Suprapubic skin (tissue), 4 donors: Measurements from ENCODE around the gene PGBD5. TPM values are rescaled to one million over a fixed set of nuclear protein-coding genes. Genes with fewer than 3 reads are reported as not detected.

Experiments
- DNase-seq, 2 donors: peaks; one replicate each; pipeline ENCODE4 v3.0.0-alpha.2; 2019; ENCODE audit warnings: low spot score in 2 of 2
- H3K27ac ChIP-seq: fragments of 200-600 bp; sonication (generic); one replicate; pipeline ENCODE4 v1.5.1; 2019
- H3K27me3 ChIP-seq: fragments of 200-600 bp; sonication (generic); one replicate; pipeline ENCODE4 v1.5.1; 2019
- H3K36me3 ChIP-seq: fragments of 200-600 bp; sonication (generic); one replicate; pipeline ENCODE4 v1.5.1; 2019
- H3K4me1 ChIP-seq: fragments of 200-600 bp; sonication (generic); one replicate; pipeline ENCODE4 v1.5.1; 2019
- H3K4me3 ChIP-seq: fragments of 200-600 bp; sonication (generic); one replicate; pipeline ENCODE4 v1.5.1; 2019; ENCODE audit warnings: mild to moderate bottlenecking
- H3K9me3 ChIP-seq: fragments of 200-600 bp; sonication (generic); one replicate; pipeline ENCODE4 v1.5.1; 2019
- CTCF ChIP-seq, 2 donors: fragments of 200-600 bp in 1 of 2; fragments of 450-650 bp in 1 of 2; sonication (generic) in 1 of 2; IDR thresholded peaks; one replicate each; pipeline ENCODE4 v1.5.1; 2016 to 2019; ENCODE audit warnings: antibody characterized with exemption in 2 of 2, mild to moderate bottlenecking in 1 of 2, moderate library complexity in 1 of 2
- EP300 ChIP-seq: sonication (generic); formaldehyde crosslinking; IDR thresholded peaks from one replicate; pipeline ENCODE4 v1.6.1; 2017; ENCODE audit warnings: antibody characterized with exemption
- POLR2A ChIP-seq, 2 donors: fragments of 450-650 bp; IDR thresholded peaks; one replicate each; pipeline ENCODE4 v1.6.1; 2017; ENCODE audit warnings: antibody characterized with exemption in 2 of 2, mild to moderate bottlenecking in 2 of 2, moderate library complexity in 2 of 2
- POLR2AphosphoS5 ChIP-seq, 3 donors: sonication (generic); formaldehyde crosslinking; IDR thresholded peaks; one replicate each; pipeline ENCODE4 v1.6.1; 2017; ENCODE audit warnings: antibody characterized with exemption in 3 of 3
- WGBS: methylation state at CpG from one replicate; pipeline ENCODE4 v1.1.5; 2018; 5-methylcytosine and 5-hydroxymethylcytosine counted together
- total RNA-seq, 4 donors: library from RNA; depleted of rRNA; stranded (reverse); fragments of >200 nt; gene quantifications; one replicate each; pipeline ENCODE4 v1.1.0, GENCODE V29; 2016

Gene PGBD5
- total RNA-seq, 4 donors from 2014 or later = 0.16 to 1.4 (median 0.51) TPM

- H3K4me3 ChIP-seq = no peak overlapping the region
- 88% methylated on average over 5 of the region's 5 CpGs for WGBS
- H3K4me1 ChIP-seq = no peaks in the 10 kb centered on the region
- no peaks in the 10 kb centered on the region for H3K36me3 ChIP-seq
- H3K27ac ChIP-seq = no peak overlapping the region
- H3K9me3 ChIP-seq = no peaks in the 10 kb centered on the region
- DNase-seq = no peak
- TF ChIP-seq EP300 (no peak), CTCF (IDR thresholded peaks at IDR 0.05) (no peak)
- peaks cover 9% of the 10 kb centered on the region for H3K27me3 ChIP-seq
Measured at GRCh38 chr1:230337266-230337665, 88.9 kb downstream of the PGBD5 start.

- Histone ChIP-seq H3K4me1 (no peaks in the 10 kb centered on the region), H3K27ac (no peak overlapping the region), H3K27me3 (peaks cover 9% of the 10 kb centered on the region), H3K36me3 (no peaks in the 10 kb centered on the region), H3K4me3 (no peak overlapping the region), H3K9me3 (no peaks in the 10 kb centered on the region)
- TF ChIP-seq POLR2A (IDR thresholded peaks at IDR 0.05) (no peak), EP300 (no peak), CTCF (IDR thresholded peaks at IDR 0.05) (no peak), POLR2AphosphoS5 (IDR thresholded peaks at IDR 0.05) (no peak)
- 86% methylated on average over 10 of the region's 12 CpGs for WGBS
- DNase-seq = no peak
Measured at GRCh38 chr1:230335861-230336522, 90.1 kb downstream of the PGBD5 start.

- 67% methylated on average over 3 of the region's 3 CpGs for WGBS
Measured at GRCh38 chr1:230334447-230334837, 91.7 kb downstream of the PGBD5 start.

GRCh38 chr1:230333590-230334446 lies 92.3 kb downstream of the PGBD5 start:
- no peak for TF ChIP-seq EP300
- no peak for TF ChIP-seq POLR2A (IDR thresholded peaks at IDR 0.05)
- TF ChIP-seq POLR2AphosphoS5 (IDR thresholded peaks at IDR 0.05) = no peak
- TF ChIP-seq CTCF (IDR thresholded peaks at IDR 0.05) = no peak
- Histone ChIP-seq H3K27ac (no peak overlapping the region), H3K27me3 (peaks cover 9% of the 10 kb centered on the region), H3K4me1 (no peaks in the 10 kb centered on the region), H3K36me3 (no peaks in the 10 kb centered on the region), H3K4me3 (no peak overlapping the region), H3K9me3 (no peaks in the 10 kb centered on the region)
- no peak for DNase-seq
- WGBS = 88% methylated on average over 17 of the region's 20 CpGs

More at GRCh38 chr1:230334447-230334837, 91.7 kb downstream of the PGBD5 start:
- no peaks in the 10 kb centered on the region for H3K9me3 ChIP-seq
- H3K4me3 ChIP-seq = no peak overlapping the region
- no peaks in the 10 kb centered on the region for H3K36me3 ChIP-seq
- H3K4me1 ChIP-seq = no peaks in the 10 kb centered on the region
- no peak for DNase-seq
- no peak for TF ChIP-seq POLR2A (IDR thresholded peaks at IDR 0.05)
- no peak for TF ChIP-seq CTCF (IDR thresholded peaks at IDR 0.05)
- no peak for TF ChIP-seq EP300
- no peak for TF ChIP-seq POLR2AphosphoS5 (IDR thresholded peaks at IDR 0.05)
- H3K27ac ChIP-seq = no peak overlapping the region
- peaks cover 9% of the 10 kb centered on the region for H3K27me3 ChIP-seq

- no peaks in the 10 kb centered on the region for H3K4me1 ChIP-seq
- DNase-seq = peak in 1 of 2 donors; percentile 44
- no peaks in the 10 kb centered on the region for H3K36me3 ChIP-seq
- H3K27ac ChIP-seq = no peak overlapping the region
- WGBS = 92% methylated on average over 25 of the region's 29 CpGs
- TF ChIP-seq CTCF (IDR thresholded peaks at IDR 0.05) (no peak), EP300 (no peak), POLR2A (IDR thresholded peaks at IDR 0.05) (no peak), POLR2AphosphoS5 (IDR thresholded peaks at IDR 0.05) (no peak)
- H3K4me3 ChIP-seq = no peak overlapping the region
- peaks cover 9% of the 10 kb centered on the region for H3K27me3 ChIP-seq
- H3K9me3 ChIP-seq = no peaks in the 10 kb centered on the region
Measured at GRCh38 chr1:230332575-230333066, 93.5 kb downstream of the PGBD5 start.
